Tibial nerve (tissue), 4 donors: ENCODE measurements around the gene B3GALT2. TPM values are rescaled to one million over a fixed set of nuclear protein-coding genes. Genes with fewer than 3 reads are reported as not detected.
"Not testable (repeated sequence)": the region's sequence is repeated elsewhere in the genome, so short reads cannot be mapped to it uniquely, and the experiment has no call there.

ENCODE experiments used
- DNase-seq, 2 donors: peaks; one replicate each; pipeline ENCODE4 v3.0.0-alpha.2; 2019; ENCODE audit warnings: low spot score in 2 of 2
- H3K27ac ChIP-seq, 4 donors: fragments of 200-600 bp; sonication (generic) in 3 of 4; one replicate each; pipeline ENCODE4 v1.5.1; 2017 to 2019; ENCODE audit warnings: mild to moderate bottlenecking in 1 of 4
- H3K27me3 ChIP-seq, 2 donors: fragments of 200-600 bp; sonication (generic) in 1 of 2; one replicate each; pipeline versions ENCODE4 v1.5.1 to v1.6.0; 2017 to 2019
- H3K36me3 ChIP-seq, 3 donors: fragments of 200-600 bp; sonication (generic); one replicate each; pipeline ENCODE4 v1.5.1; 2018 to 2019
- H3K4me1 ChIP-seq, 4 donors: fragments of 200-600 bp; sonication (generic) in 3 of 4; one replicate each; pipeline ENCODE4 v1.5.1; 2017 to 2019
- H3K4me3 ChIP-seq, 4 donors: fragments of 200-600 bp; sonication (generic) in 3 of 4; one replicate each; pipeline ENCODE4 v1.5.1; 2017 to 2019; ENCODE audit warnings: mild to moderate bottlenecking in 1 of 4, moderate library complexity in 1 of 4
- H3K9me3 ChIP-seq, 4 donors: fragments of 200-600 bp; sonication (generic) in 3 of 4; one replicate each; pipeline ENCODE4 v1.5.1; 2017 to 2019
- CTCF ChIP-seq, 5 experiments: fragments of 200-600 bp in 3 of 5; fragments of 450-650 bp in 2 of 5; sonication (generic) in 3 of 5; IDR thresholded peaks; one replicate each; pipeline ENCODE4 v1.5.1; 2016 to 2019; ENCODE audit warnings: antibody characterized with exemption in 5 of 5, mild to moderate bottlenecking in 3 of 5, moderate library complexity in 2 of 5
- EP300 ChIP-seq, 2 donors: sonication (generic); formaldehyde crosslinking; IDR thresholded peaks; one replicate each; pipeline ENCODE4 v1.6.1; 2017; ENCODE audit warnings: antibody characterized with exemption in 2 of 2, mild to moderate bottlenecking in 1 of 2
- POLR2A ChIP-seq, 2 donors: fragments of 450-650 bp; IDR thresholded peaks; one replicate each; pipeline ENCODE4 v1.6.1; 2017; ENCODE audit warnings: antibody characterized with exemption in 2 of 2, mild to moderate bottlenecking in 2 of 2, moderate library complexity in 2 of 2
- WGBS, 2 donors: methylation state at CpG; one replicate each; pipeline ENCODE4 v1.1.5; 2018; 5-methylcytosine and 5-hydroxymethylcytosine counted together
- total RNA-seq, 4 donors: library from RNA; depleted of rRNA; stranded (reverse); fragments of >200 nt; gene quantifications; one replicate each; pipeline ENCODE4 v1.1.0, GENCODE V29; 2016

Gene B3GALT2
- total RNA-seq = 10 to 100 TPM in 1 of 4 donors, 1 to 10 TPM in 3; 3.9 to 11.7 (median 6.3) TPM

DNA sequence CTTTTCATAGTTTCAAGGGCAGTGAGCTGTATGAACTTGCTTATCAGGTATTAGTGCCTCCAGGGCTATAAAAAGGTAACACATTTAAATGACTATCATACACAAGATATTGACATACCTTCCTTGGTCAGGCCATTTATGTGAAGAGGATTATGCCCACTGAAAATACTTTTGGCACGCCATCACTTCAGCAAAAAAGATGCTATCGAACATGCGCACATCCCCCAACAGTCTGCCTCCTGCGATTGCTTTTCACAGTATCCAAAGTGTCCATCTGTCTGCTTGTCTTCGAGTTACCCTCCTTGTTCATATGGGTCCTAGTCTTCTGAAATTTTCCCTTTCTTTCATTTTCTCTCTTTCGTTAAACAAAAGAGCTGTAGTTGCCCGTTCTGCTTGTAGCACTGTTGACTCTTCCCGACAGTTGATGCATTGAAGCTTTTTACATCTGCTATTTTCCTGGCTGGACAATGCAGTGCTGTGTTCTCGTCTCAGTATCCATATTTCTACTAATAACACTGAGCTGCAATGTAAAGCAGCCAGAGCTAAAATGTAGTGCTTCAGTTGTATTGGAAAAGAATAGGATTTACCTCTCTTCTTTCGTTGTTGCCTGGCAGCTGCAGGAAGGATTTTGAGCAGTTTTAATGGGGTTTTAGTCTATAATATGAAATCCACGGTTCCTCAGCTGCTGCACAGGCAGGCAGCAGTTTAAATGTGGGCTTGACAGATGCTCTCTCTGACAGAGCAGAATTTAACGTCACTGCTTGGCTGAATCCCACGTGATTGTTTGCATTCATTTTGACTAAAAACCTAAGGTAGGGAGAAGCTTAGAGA lies at the start of gene B3GALT2:
Gene B3GALT2 (minus strand): TSS at position 713 of the 831 bp plus-strand sequence. CDS start 5,051 bp downstream, outside the sequence.
- DNase-seq = peak in 1 of 2 donors; percentile 21
- WGBS, 2 donors = 14 to 17% methylated on average over 13 of the region's 13 CpGs
- H3K4me1 ChIP-seq = peaks cover 0 to 82% (median 20%) of the 10 kb centered on the region in 4 donors
- H3K36me3 ChIP-seq = no peaks in the 10 kb centered on the region
- peak within 1 kb of the TSS; percentile 52 to 81 (median 70) for H3K27ac ChIP-seq
- H3K4me3 ChIP-seq = peak within 1 kb of the TSS; percentile 24 to 45 (median 33)
- peak in 1 of 2 donors; percentile 66 for TF ChIP-seq POLR2A (IDR thresholded peaks at IDR 0.05)
- TF ChIP-seq EP300 (IDR thresholded peaks at IDR 0.05) = peak in 1 of 2 donors; percentile 82
- TF ChIP-seq CTCF (IDR thresholded peaks at IDR 0.05) = no peak
- no peaks in the 10 kb centered on the region for H3K27me3 ChIP-seq
- H3K9me3 ChIP-seq = no peaks in the 10 kb centered on the region

DNA sequence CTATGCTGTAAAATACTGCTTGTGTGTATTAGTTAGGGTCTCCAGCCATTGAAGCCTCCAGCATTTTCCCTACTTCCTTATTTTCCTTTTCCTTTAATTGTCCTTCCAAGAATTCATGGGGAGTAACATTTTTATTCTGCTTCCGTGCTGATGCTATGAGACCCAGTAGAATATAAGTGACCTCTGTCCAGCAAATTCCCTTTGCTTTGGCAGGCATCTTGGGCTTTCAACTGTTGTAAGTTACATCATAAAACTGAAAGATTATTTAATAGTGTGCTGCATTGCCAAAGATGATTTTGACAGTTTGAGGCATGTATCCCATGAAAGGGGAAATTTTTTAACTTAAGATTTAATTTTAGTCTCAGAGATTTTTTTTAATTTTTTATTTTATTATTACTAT lies 48.1 kb upstream of the B3GALT2 start:
- H3K9me3 ChIP-seq = no peaks in the 10 kb centered on the region
- H3K4me3 ChIP-seq = no peak overlapping the region
- H3K36me3 ChIP-seq = peaks cover 0 to 53% (median 3%) of the 10 kb centered on the region in 3 donors
- no peak overlapping the region for H3K27ac ChIP-seq
- H3K27me3 ChIP-seq = no peaks in the 10 kb centered on the region
- 14 to 26% methylated on average over 1 of the region's 1 CpG for WGBS, 2 donors
- TF ChIP-seq CTCF (IDR thresholded peaks at IDR 0.05) (no peak), POLR2A (IDR thresholded peaks at IDR 0.05) (no peak), EP300 (IDR thresholded peaks at IDR 0.05) (no peak)
- H3K4me1 ChIP-seq = peaks cover 0 to 4% (median 0%) of the 10 kb centered on the region in 4 donors
- no peak for DNase-seq

DNA sequence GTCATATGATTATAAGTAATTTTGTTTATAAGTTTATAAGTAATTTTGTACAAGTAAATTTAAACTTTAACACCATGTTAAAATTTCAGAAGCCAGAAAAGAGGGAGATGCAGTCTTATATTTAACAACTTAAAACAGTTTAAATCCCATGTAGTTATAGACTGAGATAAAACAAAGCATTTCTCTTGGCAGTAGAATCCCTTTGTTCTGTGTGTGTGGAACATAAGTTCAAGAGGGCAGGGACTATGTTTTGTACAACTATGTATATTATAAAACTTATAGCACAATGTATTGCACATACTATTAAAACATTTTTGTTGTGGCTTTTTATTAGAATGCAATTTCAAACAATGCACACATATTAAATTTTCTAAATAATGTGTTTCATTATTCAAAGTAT lies 44.7 kb upstream of the B3GALT2 start:
- peaks cover 0 to 21% (median 3%) of the 10 kb centered on the region in 3 donors for H3K36me3 ChIP-seq
- not testable (repeated sequence) for H3K9me3 ChIP-seq, H3K27ac ChIP-seq, H3K4me3 ChIP-seq, H3K4me1 ChIP-seq, DNase-seq, H3K27me3 ChIP-seq

GRCh38 chr1:193229136-193229535 lies 42.7 kb upstream of the B3GALT2 start:
- Histone ChIP-seq H3K4me3 (no peak overlapping the region), H3K36me3 (peaks cover 0 to 13% (median 3%) of the 10 kb centered on the region in 3 donors), H3K27me3 (no peaks in the 10 kb centered on the region), H3K4me1 (no peaks in the 10 kb centered on the region), H3K27ac (no peak overlapping the region), H3K9me3 (no peaks in the 10 kb centered on the region)
- TF ChIP-seq EP300 (IDR thresholded peaks at IDR 0.05) = no peak
- TF ChIP-seq CTCF (IDR thresholded peaks at IDR 0.05) = no peak
- TF ChIP-seq POLR2A (IDR thresholded peaks at IDR 0.05) = no peak
- DNase-seq = no peak
- 83 to 87% methylated on average over 3 of the region's 3 CpGs for WGBS, 2 donors

DNA sequence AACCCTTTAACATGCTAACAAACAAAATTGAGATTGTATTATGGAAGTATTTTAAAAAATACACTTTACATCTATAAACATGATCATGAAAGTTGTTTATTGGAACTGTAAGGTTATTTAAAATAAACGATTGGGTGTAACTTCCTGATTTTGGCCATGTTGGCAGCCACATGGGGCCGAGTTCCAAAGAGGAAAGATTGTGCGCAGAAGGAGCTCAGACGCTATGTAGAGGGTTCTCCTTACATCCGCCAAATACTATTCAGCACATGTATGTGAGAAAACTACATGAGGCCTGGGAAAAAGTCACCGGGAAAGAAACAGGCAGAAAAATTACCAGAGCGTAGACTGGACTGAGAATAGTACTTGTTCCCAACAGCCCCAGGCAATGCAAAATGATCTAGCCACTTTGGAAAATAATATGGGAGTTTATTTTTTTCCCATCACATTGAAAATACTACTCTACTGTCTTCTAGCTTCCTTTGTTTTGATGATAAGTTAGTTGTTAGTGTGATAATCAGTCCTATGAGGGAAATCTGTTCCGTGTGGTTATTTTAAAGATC lies 35.7 kb upstream of the B3GALT2 start:
- H3K4me3 ChIP-seq = no peak overlapping the region
- 67 to 79% methylated on average over 8 of the region's 8 CpGs for WGBS, 2 donors
- peak overlapping the region in 2 of 4 donors; percentile 39 to 63 for H3K27ac ChIP-seq
- no peak for DNase-seq
- peaks cover 0 to 13% (median 4%) of the 10 kb centered on the region in 4 donors for H3K4me1 ChIP-seq
- H3K9me3 ChIP-seq = no peaks in the 10 kb centered on the region
- H3K27me3 ChIP-seq = no peaks in the 10 kb centered on the region
- TF ChIP-seq POLR2A (IDR thresholded peaks at IDR 0.05) (no peak), CTCF (IDR thresholded peaks at IDR 0.05) (no peak), EP300 (IDR thresholded peaks at IDR 0.05) (no peak)
- peaks cover 0 to 21% (median 0%) of the 10 kb centered on the region in 3 donors for H3K36me3 ChIP-seq
